ENCODE data around the gene SIX5.

Gene SIX5

DNA sequence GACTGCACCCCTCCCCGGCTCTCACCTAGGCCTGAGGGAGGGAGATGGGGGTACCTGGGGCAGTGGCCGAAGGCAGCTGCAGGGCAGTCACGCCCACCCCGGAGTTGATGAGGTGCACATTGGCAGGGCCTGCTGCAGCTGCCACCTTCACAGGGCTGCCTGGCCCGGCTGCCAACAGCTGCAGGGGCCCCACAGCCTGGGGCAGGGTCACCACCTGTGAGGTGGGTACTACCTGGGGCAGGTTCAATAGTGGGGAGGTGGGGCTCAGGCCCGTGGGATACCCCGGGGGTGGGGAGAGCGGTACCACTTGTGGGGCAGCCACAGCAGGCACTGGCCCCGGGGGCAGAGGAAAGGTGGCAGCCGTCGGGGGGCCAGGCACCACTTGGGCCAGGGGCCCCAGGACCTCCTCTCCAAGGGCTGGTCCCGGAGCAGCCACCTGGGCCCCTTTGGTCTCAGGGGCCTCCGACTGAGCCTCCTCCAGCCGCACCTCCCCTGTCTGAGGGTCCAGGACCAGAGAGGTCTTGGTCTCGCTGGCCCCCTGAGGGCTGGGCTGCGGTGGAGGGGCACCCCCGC lies 2.7 kb downstream of the SIX5 start:
- TF ChIP-seq MYC (IDR thresholded peaks at IDR 0.05; ENCODE audit: low read depth, low read length): no peak
- TF ChIP-seq, protein P1, sequence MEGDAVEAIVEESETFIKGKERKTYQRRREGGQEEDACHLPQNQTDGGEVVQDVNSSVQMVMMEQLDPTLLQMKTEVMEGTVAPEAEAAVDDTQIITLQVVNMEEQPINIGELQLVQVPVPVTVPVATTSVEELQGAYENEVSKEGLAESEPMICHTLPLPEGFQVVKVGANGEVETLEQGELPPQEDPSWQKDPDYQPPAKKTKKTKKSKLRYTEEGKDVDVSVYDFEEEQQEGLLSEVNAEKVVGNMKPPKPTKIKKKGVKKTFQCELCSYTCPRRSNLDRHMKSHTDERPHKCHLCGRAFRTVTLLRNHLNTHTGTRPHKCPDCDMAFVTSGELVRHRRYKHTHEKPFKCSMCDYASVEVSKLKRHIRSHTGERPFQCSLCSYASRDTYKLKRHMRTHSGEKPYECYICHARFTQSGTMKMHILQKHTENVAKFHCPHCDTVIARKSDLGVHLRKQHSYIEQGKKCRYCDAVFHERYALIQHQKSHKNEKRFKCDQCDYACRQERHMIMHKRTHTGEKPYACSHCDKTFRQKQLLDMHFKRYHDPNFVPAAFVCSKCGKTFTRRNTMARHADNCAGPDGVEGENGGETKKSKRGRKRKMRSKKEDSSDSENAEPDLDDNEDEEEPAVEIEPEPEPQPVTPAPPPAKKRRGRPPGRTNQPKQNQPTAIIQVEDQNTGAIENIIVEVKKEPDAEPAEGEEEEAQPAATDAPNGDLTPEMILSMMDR (IDR thresholded peaks at IDR 0.05; ENCODE audit: low read depth, low read length): no peak
- no peak for TF ChIP-seq POLR2A (IDR thresholded peaks at IDR 0.05; ENCODE audit: extremely low read depth, insufficient read length)
- TF ChIP-seq, protein P2, sequence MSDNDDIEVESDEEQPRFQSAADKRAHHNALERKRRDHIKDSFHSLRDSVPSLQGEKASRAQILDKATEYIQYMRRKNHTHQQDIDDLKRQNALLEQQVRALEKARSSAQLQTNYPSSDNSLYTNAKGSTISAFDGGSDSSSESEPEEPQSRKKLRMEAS (IDR thresholded peaks at IDR 0.05; ENCODE audit: low read depth, low read length): no peak
- DNase-seq (ENCODE audit: low read depth): no peak
- H3K4me3 ChIP-seq (ENCODE audit: low read depth, low read length): no peak overlapping the region

GRCh38 chr19:45765702-45766295 lies 3.3 kb downstream of the SIX5 start:
- no peak for DNase-seq (ENCODE audit: low read depth)
- no peak for TF ChIP-seq POLR2A (IDR thresholded peaks at IDR 0.05; ENCODE audit: extremely low read depth, insufficient read length)
- TF ChIP-seq, protein P2 (IDR thresholded peaks at IDR 0.05; ENCODE audit: low read depth, low read length): no peak
- H3K4me3 ChIP-seq (ENCODE audit: low read depth, low read length): no peak overlapping the region

- TF ChIP-seq POLR2A (IDR thresholded peaks at IDR 0.05; ENCODE audit: extremely low read depth, insufficient read length) (no peak), MYC (IDR thresholded peaks at IDR 0.05; ENCODE audit: low read depth, low read length) (no peak)
- TF ChIP-seq, protein P2 (IDR thresholded peaks at IDR 0.05; ENCODE audit: low read depth, low read length): no peak
- TF ChIP-seq, protein P1 (IDR thresholded peaks at IDR 0.05; ENCODE audit: low read depth, low read length): no peak
- H3K4me3 ChIP-seq (ENCODE audit: low read depth, low read length): no peak overlapping the region
- DNase-seq (ENCODE audit: low read depth): no peak
Observed at GRCh38 chr19:45764945-45765701, 3.9 kb downstream of the SIX5 start.

DNA sequence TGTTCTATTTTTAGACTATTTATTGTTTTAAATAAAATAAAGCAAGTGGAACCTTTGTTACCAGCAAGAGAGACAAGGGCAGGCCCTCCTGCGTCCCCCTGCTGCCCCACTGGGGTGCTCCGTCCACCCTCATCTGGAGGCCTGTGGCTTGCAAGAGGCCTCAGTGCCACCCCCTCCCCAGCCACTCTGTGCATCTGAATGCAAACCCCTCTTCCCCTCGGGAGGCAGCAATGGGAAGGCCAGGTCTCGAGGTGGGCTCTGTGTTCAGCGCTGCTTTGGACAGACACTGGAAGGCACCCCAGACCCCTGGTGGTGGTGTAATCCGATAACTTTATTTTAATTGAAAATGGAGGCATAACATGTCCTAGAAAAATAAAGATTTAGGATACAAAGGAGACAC lies 4.6 kb downstream of the SIX5 start:
- no peak for TF ChIP-seq POLR2A (IDR thresholded peaks at IDR 0.05; ENCODE audit: extremely low read depth, insufficient read length)
- TF ChIP-seq, protein P2 (IDR thresholded peaks at IDR 0.05; ENCODE audit: low read depth, low read length): no peak
- TF ChIP-seq, protein P1 (IDR thresholded peaks at IDR 0.05; ENCODE audit: low read depth, low read length): no peak
- no peak for TF ChIP-seq MYC (IDR thresholded peaks at IDR 0.05; ENCODE audit: low read depth, low read length)
- no peak for DNase-seq (ENCODE audit: low read depth)
- H3K4me3 ChIP-seq (ENCODE audit: low read depth, low read length): no peak overlapping the region

GRCh38 chr19:45763691-45764294 lies 5.3 kb downstream of the SIX5 start:
- H3K4me3 ChIP-seq (ENCODE audit: low read depth, low read length): no peak overlapping the region
- TF ChIP-seq, protein P1 (IDR thresholded peaks at IDR 0.05; ENCODE audit: low read depth, low read length): no peak
- TF ChIP-seq, protein P2 (IDR thresholded peaks at IDR 0.05; ENCODE audit: low read depth, low read length): no peak
- TF ChIP-seq POLR2A (IDR thresholded peaks at IDR 0.05; ENCODE audit: extremely low read depth, insufficient read length): no peak
- no peak for DNase-seq (ENCODE audit: low read depth)
